ENCODE data around the gene LUZP1. TPM values are rescaled to one million over a fixed set of nuclear protein-coding genes. Genes with fewer than 3 reads are reported as not detected.

Gene LUZP1
- total and polyA plus RNA-seq, 10 of the 15 experiments (the other 5 are each of a cell fraction or from before 2014, with no cell fraction given): 11.3 to 28.2 (median 17.3) TPM

GRCh38 chr1:23125489-23125888 lies 43.2 kb downstream of the LUZP1 start (continued):
- TF ChIP-seq CEBPB (IDR thresholded peaks at IDR 0.05; ENCODE audit: borderline replicate concordance in 1 of 2, low read depth in 2 of 2, low read length in 2 of 2) (no peak), SREBF2 (IDR thresholded peaks at IDR 0.05; ENCODE audit: low read length) (no peak), POLR2AphosphoS5 (IDR thresholded peaks at IDR 0.05; ENCODE audit: low read length) (no peak), NBN (IDR thresholded peaks at IDR 0.05) (no peak), SMAD1 (IDR thresholded peaks at IDR 0.05; ENCODE audit: low read depth, partially characterized antibody) (no peak)

DNA sequence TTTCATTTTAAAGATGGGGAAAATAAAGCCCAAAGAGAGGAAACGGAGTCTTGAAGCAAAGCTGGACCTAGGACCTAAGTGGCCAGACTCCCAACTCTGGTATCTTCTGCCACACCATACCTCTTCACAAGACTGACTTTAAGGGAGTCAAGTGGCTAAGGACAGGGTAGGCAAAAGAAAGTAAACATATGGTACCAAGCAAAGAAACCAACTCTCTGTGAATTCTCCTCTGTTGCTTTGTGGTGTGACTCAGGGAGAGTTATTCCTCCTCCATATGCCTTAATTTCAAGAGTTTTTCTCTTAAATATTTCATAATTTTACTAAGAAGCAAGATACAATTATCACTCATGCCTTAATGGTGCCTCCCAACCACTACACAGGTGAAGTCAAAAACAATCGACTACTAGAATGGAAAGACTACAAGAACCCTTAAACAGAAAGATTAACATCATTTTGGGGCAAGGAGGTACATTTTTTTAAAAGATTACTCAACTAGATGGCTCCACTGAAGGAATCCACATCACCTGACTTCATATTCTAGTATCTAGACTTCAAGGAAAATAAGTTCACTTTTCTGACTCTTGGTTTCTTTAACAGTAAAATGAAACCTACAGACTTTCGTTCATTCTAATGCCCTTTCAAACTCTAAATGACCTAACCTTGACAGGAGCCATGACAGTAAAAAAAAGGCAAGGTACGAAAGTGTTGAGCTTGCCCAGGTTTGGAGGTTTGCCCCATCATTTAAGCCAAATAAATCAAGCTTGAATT lies 44.2 kb downstream of the LUZP1 start:
- Histone ChIP-seq H4K20me1 (ENCODE audit: control insufficient read depth, insufficient read depth) (no peaks in the 10 kb centered on the region), H3K9me3 (replicated peaks; ENCODE audit: control insufficient read depth, insufficient read depth, low read length) (no peaks in the 10 kb centered on the region), H3K27ac (ENCODE audit: control insufficient read depth, insufficient read depth) (peak overlapping the region; percentile 42), H3K79me2 (ENCODE audit: control insufficient read depth, insufficient read depth, low read length) (peaks cover 14% of the 10 kb centered on the region), H3K4me2 (ENCODE audit: control insufficient read depth, insufficient read depth) (peak overlapping the region; percentile 4; the same call in 1 of the 2 replicates), H3K4me1 (ENCODE audit: control insufficient read depth, insufficient read depth, low read length) (peaks cover 23% of the 10 kb centered on the region), H3K27me3 (replicated peaks in 1 of 2; ENCODE audit: control insufficient read depth in 2 of 2, insufficient read depth in 2 of 2, low read length in 1 of 2) (no peaks in the 10 kb centered on the region), H2AFZ (ENCODE audit: control insufficient read depth, low read depth, low read length) (no peak overlapping the region), H3K36me3 (ENCODE audit: control insufficient read depth in 2 of 2, insufficient read depth in 2 of 2, low read length in 1 of 2) (no peaks in the 10 kb centered on the region), H3K4me3 (no peak overlapping the region), H3K9ac (ENCODE audit: control insufficient read depth, insufficient read depth, low read length) (no peak overlapping the region)
- DNase-seq (ENCODE audit: low read depth, low spot score) (no peak), ATAC-seq (peak; percentile 58), FAIRE-seq (no peak)
- POLR2A ChIA-PET: interaction anchor here (1.0 to 1.3 kb wide), 2 partner anchors 14 to 31 kb away, joined by 3 read pairs; no protein-coding TSS in a partner anchor
- RAD21 ChIA-PET (ENCODE audit: unreplicated experiment): interaction anchor here (0.7 to 1.1 kb wide), 3 partner anchors 10 to 45 kb away, joined by 3 to 4 read pairs (median 3); no protein-coding TSS in a partner anchor
- 53% methylated on average over 4 of the region's 4 CpGs for WGBS (ENCODE audit: insufficient coverage, insufficient replicate concordance, low lambda C conversion rate, missing lambda C conversion rate)
- in situ Hi-C loops (cut with MboI): no loop called here
- CTCF ChIA-PET: interaction anchor here (1.2 to 2.4 kb wide), 4 partner anchors 16 to 59 kb away, joined by 3 to 9 read pairs (median 4); no protein-coding TSS in a partner anchor
- no TSS peak for BruUV-seq (replicated peaks)
- SMC1A ChIA-PET (ENCODE audit: uncharacterized antibody, unreplicated experiment): interaction anchor here (0.6 to 17.6 kb wide), 8 partner anchors 9 to 1651 kb away, joined by 3 to 188 read pairs (median 4); no protein-coding TSS in a partner anchor
- TF ChIP-seq NR2C2 (IDR thresholded peaks at IDR 0.05; ENCODE audit: borderline replicate concordance, control insufficient read depth, insufficient read length, low read depth) (no peak), EED (IDR thresholded peaks at IDR 0.05; ENCODE audit: low read depth) (no peak), ZBED1 (IDR thresholded peaks at IDR 0.05; ENCODE audit: borderline replicate concordance) (no peak), STAT1 (conservative IDR thresholded peaks at IDR 0.05) (no peak), MXI1 (IDR thresholded peaks at IDR 0.05; ENCODE audit: low read depth, low read length) (no peak), SPI1 (IDR thresholded peaks at IDR 0.05; ENCODE audit: borderline replicate concordance, insufficient read depth, low read depth, low read length) (no peak), FOXK2 (IDR thresholded peaks at IDR 0.05) (no peak), SMAD5 (IDR thresholded peaks at IDR 0.05; ENCODE audit: low read depth) (no peak), ETV6 (conservative IDR thresholded peaks at IDR 0.05 in 1 of 2, IDR thresholded peaks at IDR 0.05 in 1 of 2; ENCODE audit: borderline replicate concordance in 1 of 2, low read depth in 1 of 2) (no peak), KDM1A (IDR thresholded peaks at IDR 0.05; ENCODE audit: borderline replicate concordance) (no peak), ZSCAN29 (IDR thresholded peaks at IDR 0.05) (no peak), SMARCA5 (IDR thresholded peaks at IDR 0.05) (no peak), HDGF (IDR thresholded peaks at IDR 0.05) (no peak), DPF2 (IDR thresholded peaks at IDR 0.05) (no peak)
- TF ChIP-seq, protein P1, sequence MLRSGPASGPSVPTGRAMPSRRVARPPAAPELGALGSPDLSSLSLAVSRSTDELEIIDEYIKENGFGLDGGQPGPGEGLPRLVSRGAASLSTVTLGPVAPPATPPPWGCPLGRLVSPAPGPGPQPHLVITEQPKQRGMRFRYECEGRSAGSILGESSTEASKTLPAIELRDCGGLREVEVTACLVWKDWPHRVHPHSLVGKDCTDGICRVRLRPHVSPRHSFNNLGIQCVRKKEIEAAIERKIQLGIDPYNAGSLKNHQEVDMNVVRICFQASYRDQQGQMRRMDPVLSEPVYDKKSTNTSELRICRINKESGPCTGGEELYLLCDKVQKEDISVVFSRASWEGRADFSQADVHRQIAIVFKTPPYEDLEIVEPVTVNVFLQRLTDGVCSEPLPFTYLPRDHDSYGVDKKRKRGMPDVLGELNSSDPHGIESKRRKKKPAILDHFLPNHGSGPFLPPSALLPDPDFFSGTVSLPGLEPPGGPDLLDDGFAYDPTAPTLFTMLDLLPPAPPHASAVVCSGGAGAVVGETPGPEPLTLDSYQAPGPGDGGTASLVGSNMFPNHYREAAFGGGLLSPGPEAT (IDR thresholded peaks at IDR 0.05; ENCODE audit: low read depth): no peak
- intact Hi-C loops (cut with micrococcal nuclease; ENCODE audit: unreplicated experiment): no loop called here

Measured in GM12878 (cell line).